GM12875 (cell line): ENCODE results near the gene CACNA1I.

ENCODE experiments used
- H3K4me3 ChIP-seq: one replicate; pipeline ENCODE4 v1.5.1; 2011; ENCODE audit warnings: low read depth, low read length, control low read depth
- TF ChIP-seq, protein P1 (sequence below): IDR thresholded peaks from 2 replicates; pipeline ENCODE4 v1.5.1; 2011; ENCODE audit warnings: low read depth, mild to moderate bottlenecking, control low read depth, inconsistent platforms, low read length, moderate library complexity, borderline replicate concordance; ENCODE audit not compliant: insufficient read depth

CACNA1I gene

DNA sequence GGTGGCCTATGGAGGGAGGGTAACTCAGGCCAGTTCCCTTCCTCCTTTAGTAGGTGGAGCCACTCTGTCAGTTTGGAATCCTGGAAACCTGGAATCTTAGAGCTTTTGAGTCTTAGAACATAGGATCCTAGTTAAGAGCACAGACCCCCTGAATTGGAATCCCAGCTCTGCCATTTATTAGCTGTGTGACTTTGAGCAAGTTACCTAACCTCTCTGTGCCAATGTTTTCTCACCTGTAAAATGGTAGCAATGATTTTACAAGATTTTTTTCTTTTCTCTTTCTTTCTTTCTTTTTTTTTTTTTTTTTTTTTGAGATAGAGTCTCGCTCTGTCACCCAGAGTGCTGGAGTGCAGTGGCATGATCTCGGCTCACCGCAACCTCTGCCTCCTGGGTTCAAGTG lies 17.1 kb upstream of the CACNA1I start:
- H3K4me3 ChIP-seq = no peak overlapping the region
- TF ChIP-seq, protein P1, sequence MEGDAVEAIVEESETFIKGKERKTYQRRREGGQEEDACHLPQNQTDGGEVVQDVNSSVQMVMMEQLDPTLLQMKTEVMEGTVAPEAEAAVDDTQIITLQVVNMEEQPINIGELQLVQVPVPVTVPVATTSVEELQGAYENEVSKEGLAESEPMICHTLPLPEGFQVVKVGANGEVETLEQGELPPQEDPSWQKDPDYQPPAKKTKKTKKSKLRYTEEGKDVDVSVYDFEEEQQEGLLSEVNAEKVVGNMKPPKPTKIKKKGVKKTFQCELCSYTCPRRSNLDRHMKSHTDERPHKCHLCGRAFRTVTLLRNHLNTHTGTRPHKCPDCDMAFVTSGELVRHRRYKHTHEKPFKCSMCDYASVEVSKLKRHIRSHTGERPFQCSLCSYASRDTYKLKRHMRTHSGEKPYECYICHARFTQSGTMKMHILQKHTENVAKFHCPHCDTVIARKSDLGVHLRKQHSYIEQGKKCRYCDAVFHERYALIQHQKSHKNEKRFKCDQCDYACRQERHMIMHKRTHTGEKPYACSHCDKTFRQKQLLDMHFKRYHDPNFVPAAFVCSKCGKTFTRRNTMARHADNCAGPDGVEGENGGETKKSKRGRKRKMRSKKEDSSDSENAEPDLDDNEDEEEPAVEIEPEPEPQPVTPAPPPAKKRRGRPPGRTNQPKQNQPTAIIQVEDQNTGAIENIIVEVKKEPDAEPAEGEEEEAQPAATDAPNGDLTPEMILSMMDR = no peak

DNA sequence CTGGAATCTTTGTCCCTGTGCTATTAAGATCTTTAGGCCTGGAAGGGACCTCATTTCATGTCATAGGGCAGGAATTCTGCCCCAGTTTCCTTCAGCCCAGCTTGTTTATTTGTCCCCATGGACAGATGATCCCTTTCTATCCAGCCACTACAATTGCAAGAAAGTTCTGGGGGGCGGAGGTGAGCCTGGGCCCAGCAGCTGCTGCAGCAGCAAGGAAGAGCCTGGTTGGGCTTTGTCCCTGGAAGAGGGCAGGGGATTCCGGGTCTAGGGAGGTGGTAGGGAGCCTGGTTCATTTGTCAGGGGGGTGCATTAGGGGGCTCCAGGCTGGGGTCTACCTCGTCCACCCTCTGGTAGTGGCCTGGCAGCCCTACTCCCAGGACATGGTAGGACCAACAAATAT lies 16.4 kb upstream of the CACNA1I start:
- no peak overlapping the region for H3K4me3 ChIP-seq
- TF ChIP-seq, protein P1 = no peak

DNA sequence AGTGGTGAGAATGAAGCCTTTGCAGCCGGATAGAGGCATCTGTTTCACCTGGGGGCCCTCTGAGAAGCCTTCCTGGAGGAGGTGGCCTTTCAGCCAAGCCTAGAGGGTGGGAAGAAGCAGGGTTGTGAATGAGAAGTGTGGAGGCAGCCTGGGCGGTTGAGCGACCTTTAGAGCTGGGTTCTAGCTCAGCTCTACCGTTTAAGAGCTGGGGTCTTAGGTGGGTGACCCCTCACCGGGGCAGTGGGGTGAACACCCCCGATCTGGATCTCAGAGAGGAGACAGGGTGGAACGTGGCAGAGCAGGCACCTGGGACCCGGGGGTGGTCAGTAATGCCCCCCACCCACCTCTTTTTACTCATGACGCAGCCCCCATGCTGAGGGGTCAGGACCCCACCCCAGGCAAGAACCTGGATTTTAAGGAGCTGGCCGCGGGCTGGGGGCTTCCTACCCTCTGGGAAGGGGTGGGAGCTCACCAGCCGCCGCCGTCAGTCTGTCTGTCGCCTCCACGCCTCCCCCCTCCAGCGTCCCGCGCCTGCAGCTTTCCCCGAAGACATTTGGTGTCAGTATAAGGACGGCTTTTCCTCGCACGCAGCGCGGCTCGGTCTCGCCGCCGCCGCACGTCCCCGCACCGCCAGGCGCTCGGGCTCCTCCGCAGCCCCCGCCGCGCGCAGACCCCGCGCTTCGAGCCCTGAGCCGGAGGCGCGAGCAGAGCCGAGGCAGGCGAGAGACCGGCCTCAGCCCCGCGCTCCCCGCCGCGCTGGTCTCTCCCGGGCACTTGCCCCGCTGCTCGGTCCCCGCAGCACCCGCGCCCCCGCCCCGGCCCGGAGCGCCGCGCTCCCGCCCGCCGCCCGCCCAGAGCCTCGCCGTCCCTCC lies 13.3 kb upstream of the CACNA1I start:
- TF ChIP-seq, protein P1 = no peak
- H3K4me3 ChIP-seq = no peak overlapping the region

DNA sequence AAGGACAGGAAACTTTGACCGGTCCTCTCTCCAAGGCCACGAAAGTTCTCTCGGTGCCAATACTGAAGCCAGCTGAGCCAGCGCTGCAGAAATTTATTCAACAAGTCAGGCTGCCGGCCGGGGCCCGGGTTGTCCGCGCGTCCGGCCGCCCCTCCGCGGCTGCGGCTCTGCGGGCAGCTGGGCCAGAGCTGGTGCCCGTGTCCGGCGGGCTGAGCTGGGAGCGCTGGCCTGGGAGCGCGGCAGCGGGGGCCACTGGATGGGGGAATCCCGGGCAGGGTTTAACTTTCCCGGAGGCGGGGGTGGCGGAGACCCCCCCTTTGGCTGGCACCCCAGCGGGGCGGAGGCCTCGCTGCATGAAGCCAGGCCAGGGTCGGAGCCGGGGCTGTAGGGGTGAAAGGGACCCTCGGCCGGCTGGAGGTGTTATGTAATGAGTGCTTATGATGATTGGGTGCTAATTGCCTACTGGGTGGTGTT lies 12.3 kb upstream of the CACNA1I start:
- TF ChIP-seq, protein P1 = no peak
- no peak overlapping the region for H3K4me3 ChIP-seq

DNA sequence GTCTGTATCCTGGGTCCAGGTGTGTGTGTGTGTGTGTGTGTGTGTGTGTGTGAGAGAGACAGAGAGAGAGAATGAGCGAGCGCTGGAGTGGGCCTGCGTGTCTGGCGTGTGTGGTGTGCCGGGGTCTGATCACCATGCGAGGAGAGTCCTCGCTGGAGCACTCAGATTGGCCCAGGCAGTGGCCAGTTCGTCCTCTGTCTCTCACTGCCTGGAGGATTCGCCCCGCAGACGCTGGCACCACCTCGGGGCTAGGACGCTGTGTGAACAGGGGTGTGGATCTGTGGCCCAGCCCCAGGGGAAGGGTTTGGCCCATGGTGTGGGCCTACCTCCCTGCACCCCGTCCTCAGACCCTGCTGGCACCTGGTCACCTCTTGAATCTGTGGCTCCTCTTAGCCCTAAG lies 11.6 kb upstream of the CACNA1I start:
- no peak overlapping the region for H3K4me3 ChIP-seq
- TF ChIP-seq, protein P1 = no peak

DNA sequence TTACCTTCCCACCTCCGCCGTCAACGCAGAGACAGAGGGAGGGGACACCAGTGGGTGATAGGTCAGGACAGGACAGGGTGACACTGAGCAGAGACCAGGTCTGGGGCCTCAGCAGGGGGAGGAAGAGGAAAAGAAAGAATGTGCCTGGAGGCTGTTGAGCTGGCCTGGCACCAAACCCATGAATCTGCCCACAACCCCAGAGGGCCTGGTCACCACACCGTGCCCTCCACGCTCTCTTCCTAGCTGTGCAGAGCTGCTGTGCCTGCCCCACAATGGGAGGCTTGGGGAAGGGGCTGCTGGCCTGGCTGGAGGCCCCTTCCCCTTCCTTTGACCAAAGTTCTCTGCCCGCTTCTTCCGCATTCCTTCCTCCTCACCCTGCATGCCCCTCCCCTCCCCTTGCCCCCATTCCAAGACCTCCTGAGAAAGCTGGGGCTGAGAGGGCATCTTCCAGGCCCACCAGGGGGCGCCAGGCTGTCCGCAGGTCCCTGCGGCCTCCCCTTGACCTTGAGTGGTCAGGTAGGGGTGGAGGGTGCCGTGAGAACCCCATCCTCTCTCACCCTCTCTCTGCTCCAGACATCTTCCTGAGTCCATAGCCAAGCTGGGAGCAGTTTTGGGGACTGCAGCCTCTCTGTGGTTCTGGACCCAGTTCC lies 11.0 kb upstream of the CACNA1I start:
- TF ChIP-seq, protein P1 = peak; percentile 73
- H3K4me3 ChIP-seq = no peak overlapping the region
